NCI-H748 treated with DMSO at 0.1 percent for 48 hours (cell line): ENCODE data around the gene CREBRF.
A peak's percentile ranks its signal among the peaks of the same experiment; 100 is the strongest.

Experiments used
- DNase-seq: peaks from one replicate; lab custom pipeline; 2025; lab: John Stamatoyannopoulos, UW

CREBRF gene

DNA sequence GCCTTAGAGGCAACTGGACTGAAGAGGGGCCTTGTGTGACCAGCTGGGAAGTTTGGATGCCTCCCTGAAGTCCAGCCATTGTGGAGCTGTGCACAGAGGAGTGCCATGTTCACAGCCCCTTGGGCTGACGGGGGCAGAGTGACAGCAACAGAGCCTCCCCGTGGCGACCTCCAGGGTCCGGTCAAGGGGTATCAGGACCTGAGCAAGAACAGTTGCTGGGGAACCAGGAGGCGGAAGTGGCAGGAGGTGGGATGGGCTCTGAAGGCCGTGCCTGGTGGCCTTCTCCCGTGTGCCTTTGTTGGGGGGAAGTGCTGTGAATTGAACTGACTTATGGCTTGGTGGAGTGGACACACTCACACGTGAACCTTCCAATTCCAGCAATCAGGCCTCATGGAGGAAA is 102.2 kb downstream of the CREBRF start:
- DNase-seq: no peak

DNA sequence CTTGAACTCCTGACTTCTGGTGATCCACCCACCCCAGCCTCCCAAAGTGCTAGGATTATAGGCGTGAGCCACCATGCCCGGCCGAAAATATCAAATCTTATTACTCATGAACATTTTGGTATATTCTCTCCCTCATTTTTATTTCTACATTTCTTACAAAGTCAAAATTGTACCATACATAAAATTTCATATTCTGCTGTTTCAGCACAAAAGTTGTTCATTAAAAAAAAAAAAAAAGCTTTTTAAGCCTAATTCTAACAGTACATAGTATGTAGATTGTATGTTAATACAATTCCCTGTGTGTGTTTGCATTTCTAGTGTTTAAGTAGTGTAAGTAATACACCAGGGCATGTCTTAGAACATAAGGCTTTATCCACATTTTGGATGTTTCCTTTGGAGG is 103.1 kb downstream of the CREBRF start:
- no peak for DNase-seq

DNA sequence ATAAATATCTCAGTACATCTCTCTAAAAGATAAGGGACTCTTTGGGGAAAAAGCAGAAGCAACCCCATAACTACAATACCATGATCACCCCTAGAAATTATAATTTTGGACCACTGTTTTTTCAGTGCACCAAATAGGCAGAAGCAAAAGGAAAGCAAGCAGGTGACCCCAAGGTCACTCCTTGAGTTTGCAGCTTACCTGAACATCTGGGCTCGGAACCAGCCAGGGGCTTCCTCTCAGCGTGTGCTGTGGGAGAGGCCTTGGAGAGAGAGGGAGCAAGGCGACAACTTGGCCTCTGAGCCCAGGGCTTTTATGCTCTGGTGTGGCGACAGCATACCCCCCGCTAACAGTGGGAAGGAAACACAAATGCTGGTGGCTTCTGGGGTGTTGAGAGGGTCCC is 105.0 kb downstream of the CREBRF start:
- DNase-seq: no peak

DNA sequence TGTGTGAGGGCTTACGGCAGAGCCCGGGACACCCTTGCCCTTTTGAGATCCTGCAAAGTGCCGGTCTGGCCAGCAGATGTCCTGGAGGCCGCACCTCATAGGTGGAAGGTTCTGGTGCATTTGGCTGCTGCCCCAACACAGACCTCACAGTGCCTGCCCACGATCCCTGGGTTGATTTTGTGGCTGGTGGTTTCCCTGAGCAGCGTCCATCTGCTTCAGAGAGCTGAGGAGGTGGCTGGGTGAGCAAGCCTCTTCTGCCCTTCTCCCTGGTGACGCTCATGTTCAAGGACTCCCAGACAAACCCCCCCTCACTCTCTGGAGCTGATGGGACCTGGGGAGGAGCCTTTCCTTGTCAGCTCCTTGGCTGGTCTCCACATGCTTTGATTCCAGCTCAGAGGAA is 107.1 kb downstream of the CREBRF start:
- DNase-seq: no peak

DNA sequence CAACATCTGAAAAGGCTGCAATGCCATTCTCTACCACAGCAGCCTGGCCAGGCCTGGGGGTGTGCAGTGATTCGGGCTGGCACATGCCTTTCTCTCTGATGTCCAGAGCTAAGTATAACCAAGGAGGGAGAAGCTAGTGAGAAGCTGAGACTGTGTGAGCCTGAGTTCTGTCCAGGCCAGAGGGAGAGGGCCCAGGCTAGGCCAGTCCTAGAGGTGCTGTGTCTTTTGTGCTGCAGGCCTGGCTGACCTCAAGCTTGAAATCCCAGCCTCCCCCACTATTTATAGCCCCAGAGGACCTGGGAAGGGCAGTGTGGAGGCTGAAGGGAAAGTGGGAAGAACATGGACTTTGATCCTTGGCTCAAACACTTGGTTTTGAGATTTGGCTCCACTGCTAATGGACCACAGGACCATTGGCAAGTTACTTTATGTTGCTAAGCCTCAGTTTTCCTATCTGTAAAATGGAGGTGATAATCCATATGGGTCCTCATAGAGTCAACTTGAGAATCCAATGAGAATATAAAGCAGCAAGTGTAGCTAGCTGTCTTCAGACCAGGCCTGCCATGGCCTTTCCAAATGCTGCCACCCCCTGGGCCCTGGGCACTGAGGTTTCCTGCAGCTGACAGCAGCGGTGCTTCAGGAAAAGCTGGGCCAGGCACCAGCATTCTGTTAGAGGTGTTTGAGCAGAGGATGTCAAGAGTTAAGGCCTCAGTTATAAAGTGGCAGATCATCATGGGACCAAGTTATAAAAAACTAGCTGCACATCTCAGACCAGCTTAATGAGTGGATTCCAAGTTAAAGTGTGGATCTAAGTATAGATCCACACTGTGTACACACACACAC is 109.2 kb downstream of the CREBRF start:
- no peak for DNase-seq

DNA sequence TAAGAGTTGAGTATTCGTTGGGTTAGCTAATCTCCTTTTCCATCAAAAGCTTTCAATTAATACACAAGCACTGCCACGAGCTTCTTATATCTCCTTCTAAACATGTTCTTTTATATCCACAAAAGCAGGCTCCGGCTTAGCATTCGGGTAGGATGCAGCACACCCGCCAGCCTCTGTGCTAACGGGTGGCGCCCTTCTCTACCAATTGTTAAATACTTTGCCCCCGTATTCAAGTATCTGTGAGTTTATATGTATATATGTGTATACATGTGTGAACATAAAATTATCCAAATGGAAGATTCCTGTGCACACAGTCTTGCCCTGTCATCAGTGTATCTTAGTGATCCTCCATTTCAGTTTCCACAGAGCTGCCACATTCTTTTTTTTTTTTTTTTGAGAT is 116.0 kb downstream of the CREBRF start:
- no peak for DNase-seq

DNA sequence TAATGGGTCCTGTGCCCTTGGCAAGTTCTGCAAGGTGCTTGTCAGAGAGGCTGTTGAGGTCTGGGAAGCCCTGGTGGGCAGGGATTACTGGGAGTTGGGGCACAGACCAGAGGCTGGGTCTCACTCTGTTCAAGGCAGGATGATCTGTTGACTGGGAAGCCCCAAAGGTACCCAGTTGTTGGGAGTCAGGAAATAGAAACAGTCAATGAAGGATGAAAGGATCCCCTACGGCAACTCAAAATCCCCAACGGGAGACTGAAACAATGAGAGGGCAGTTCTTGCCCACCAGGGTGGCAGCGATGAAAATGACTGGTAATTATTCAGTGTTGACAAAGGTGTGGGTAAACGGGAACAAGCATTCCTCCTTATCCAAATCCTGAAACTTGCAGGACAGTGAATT is 119.4 kb downstream of the CREBRF start:
- DNase-seq: no peak

DNA sequence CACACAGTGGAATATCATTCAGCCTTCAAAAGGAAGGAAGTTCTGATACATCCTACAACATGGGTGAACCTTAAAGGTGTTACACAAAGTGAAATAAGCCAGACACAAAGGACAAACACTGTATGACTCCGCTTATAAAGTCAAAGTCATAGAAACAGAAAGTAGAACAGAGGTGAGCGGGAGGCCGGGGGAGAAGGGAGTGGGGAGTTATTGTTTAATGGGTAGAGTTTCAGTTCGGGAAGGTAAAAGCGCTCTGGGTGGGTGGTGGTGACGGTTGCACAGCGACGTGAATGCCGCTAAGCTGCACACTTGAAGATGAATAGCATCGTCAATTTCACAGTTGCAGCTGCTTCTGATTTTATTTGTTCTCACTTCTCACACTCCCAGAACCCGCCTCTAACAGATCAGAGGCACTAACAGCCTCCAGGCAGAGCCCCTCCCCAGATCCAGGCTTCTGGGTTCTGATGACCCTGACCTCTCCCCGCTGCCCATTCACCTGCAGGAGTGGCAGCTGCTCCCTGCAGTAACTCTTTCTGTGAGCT is 122.3 kb downstream of the CREBRF start:
- peak; percentile 58 for DNase-seq

DNA sequence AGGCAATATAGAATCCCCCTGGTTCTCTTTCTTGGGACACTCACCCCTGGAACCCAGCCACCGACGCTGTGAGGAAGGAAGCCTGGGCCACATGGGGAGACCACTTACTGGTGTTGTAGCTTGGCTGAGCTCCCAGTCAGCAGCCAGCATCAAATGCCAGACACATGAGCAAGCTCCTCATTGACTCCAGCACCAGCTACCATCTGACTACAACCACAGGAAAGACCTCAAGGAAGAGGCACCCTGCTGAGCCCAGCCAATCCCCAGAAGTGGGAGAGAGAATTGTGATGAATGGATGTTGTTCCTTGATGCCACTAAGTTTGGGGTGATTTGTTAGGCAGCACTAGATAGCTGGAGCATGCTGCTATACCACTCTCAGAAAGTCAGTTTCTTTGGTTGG is 124.2 kb downstream of the CREBRF start:
- DNase-seq: no peak

DNA sequence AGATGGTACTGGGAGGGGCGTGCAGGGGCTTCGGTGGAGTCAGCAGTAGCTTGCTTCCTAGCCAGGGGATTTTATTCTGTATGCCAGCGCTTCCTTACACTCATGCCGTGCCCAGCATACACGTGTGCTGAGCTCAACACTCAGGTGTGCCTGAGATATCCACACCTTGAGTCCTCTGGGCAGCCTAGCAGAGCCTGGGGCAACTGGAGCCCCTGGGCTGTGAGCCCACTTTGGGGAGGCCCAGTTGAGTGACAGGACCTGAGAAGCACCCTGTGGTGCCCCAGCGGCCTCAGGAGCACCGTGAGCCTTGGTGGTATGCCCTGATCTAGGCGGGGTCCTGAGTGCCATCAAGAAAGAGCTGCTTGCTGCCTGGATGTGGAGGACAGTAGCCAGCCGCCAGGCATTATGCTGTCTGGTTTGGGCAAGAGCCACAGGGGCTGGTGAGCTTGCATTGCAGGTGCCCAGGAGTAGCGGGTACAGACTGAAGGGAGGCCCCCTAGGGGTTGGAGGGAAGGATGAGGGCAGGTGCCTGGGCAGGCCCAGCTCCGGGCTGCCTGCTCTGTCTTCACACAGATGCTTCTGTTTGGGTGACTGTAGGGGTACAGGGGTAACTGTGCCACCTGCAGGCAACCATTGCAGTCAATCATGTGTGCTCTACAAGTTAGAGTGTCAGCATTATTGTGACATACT is 131.0 kb downstream of the CREBRF start:
- DNase-seq: no peak

DNA sequence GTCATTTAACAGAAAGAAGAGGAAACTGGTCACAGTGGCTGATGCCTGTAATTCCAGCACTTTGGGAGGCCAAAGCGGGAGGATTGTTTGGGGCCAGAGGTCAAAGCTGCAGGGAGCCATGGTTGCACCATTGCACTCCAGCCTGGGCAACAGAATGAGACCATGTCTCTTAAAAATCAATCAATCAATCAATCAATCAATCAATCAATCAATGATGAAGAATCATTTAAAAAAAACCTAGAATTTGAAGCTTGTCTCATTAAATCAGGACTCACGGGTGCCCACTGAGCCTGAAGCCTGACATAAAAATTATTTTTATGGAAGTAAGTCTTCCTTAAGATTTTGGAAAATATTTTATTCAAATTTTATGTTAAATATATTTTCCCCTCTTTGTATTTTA is 132.1 kb downstream of the CREBRF start:
- no peak for DNase-seq
